Activated CD4-positive, alpha-beta T cell treated with anti-CD3 and anti-CD28 coated beads, Interleukin-2, amount 50 U/mL, for 48 hours (primary cell): ENCODE data around the gene NHS.
"Not testable (repeated sequence)": the region's sequence is repeated elsewhere in the genome, so short reads cannot be mapped to it uniquely, and the experiment has no call there.

Source experiments
- DNase-seq, 2 experiments: peaks; one replicate each; pipeline ENCODE4 v3.0.0-alpha.2; 2020

Gene NHS

GRCh38 chrX:17409566-17410290, 34.7 kb downstream of the NHS start:
- DNase-seq = no peak

- no peak for DNase-seq
Measured at GRCh38 chrX:17410651-17411050, 35.7 kb downstream of the NHS start.

- DNase-seq = no peak
Measured at GRCh38 chrX:17411205-17411604, 36.2 kb downstream of the NHS start.

DNA sequence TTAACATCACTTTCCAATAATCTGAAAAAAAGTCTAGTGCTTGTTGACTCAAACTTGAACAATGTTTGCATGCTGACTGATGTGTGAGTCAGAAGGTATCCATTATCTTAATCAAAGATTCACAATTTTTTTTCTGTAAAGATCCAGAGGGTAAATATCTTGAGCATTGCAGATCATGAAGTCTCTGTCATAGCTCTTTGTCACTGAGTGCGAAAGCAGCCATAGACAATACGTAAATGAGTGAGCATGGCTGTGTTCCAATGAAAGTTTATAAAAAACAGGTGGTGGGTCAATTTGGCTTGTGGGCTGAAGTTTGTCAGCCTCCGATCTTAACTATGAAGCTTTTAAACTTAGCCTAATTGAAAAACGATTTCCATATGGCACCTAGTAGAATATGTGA, 37.7 kb downstream of the NHS start:
- DNase-seq = no peak

DNA sequence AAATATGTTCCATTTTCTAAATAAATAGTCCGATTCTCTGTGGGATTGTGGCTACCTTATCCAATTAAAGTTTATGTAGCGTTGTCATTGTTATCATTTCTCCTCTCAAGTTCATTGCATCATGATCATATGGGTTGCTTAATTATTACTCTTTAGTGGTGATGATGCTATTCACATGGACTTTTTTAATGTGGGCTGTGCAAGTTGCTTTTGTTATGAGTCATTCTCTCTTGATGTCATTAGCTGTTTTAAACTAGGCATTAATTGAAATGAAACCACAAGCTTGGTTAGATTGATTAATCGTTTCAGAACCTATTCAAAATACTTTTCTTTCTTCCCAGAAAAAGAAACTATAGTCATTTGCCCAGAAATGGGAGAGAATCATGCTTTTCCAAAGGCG, 38.2 kb downstream of the NHS start:
- DNase-seq = no peak

DNA sequence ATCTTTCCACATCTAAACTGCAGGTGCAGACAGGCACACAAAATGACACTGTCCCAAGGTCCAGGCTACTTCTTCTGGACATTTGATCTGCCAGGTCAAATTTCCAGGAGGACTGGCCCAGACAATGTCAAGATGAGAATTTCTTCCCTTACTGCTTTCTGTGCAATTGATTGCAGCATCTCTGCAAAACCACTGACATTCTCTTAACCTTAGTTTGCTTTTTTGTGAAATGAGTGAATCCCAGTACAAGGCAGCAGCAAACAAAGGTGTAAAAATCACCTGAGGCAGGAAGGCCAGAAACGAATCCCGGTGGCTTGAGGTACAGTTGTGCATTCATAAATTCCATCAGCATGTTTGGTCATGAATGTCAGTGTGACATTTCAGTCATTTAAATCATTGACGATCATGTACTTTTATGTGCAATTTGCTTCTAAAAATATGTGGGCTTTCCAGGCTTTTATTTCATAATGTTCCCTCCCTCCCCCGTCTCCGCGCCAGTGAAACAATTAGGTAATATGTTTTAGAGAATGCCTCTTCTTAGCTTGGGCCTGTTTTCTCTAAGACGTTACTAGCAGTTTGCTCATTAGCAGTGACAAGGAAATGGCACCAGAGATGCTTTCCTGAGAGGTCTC, 39.1 kb downstream of the NHS start:
- DNase-seq = no peak

DNA sequence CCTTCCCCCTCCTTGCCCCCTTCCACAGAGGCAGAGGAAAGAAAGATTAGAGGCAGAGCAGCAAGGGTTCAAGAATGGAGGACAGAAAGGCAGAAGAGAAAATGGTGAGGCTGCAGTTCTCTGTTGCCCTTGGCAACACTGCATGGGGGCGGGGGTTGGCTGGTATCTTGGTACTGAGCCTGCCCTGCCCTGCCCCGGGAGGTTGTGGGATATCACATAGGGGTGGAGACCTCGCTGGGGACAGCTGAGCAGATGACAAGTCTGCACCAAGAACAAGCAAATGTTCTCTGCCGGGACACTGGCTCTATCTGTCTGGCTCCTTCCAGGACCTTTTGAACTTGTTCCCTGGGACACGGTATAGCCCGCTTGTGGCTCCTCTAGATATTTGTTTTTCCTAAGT, 39.8 kb downstream of the NHS start:
- DNase-seq = no peak

DNA sequence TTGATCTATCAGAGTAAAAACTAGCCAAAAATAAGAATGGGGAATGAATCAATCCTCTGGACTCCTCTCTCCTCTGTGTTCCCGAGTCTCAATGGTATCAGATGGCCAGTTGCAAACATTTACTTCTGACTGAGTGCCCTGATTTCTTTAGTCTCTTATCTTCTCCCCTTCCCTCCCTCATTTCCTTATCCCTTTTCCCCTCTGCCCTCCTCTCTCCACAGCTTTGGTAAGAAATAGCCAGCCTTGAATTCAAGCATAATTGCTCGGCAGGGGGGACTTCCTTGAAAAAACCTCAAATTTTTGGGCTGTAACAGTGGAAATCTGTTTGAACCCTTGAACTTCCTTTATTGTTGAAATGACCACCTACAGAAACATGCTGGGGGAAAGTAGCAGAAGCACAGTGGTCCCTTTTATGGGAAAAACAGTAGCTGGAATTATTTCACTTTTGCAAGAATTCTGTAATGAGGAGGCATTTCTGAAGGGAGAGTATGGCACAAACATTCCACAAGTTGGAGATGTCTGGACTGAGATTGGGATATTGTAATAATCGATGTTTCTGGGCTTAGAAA, 40.3 kb downstream of the NHS start:
- no peak for DNase-seq

DNA sequence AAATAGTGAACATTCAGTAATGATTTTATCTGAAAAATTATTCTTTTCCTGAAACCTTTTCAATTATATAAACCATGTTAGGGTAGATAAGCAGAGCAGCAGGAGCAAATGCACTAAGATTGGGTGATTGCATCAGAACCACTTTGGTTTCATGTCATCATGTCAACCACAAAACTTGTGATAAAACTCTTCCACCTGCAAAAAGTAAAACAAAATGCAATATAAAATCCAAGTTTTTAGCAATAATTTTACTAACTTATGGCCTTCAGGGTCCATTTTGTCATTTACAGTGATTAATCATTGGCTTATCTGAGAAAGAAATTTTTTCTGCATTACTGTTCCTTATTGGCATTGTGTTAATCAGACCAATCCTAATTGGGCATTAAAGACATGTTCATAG, 42.4 kb downstream of the NHS start:
- DNase-seq = no peak

DNA sequence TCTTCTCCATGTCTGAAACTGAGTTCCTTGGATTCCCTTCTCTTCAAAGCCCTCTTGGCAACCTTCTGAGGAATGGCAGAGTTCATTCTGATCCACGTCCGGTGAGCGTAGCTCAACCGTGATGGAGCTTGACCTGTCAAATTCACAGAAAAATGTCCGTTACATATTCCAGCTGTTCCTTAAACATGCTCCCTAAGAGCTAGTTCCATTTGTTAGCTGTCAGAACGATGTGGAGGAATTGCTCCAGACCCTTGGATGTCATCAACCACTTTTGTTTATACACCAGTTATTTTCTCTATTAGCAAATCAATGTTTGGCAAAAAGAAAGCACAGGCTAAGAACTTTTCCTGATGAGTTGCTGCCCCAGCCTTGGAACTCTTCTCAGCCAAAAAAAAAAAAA, 50.1 kb downstream of the NHS start:
- no peak for DNase-seq

DNA sequence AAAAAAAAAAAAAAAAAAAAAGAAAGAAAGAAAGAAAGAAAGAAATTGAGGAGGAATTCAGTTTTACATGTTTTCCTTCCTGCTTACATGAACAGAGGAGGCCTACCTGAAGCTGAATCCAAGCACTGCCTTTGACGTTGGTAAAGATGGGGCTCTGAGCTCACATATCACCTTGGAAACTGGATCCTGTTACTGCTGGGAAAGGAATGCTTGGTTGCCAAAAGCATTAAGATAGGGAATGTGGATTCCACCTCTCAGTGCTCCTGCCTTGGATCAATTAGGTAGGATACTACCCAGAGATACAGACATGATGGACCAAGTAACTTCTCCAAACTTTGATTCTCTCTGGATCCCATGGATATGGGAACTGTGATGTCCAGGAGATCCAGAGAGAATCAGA, 50.6 kb downstream of the NHS start:
- DNase-seq = no peak

DNA sequence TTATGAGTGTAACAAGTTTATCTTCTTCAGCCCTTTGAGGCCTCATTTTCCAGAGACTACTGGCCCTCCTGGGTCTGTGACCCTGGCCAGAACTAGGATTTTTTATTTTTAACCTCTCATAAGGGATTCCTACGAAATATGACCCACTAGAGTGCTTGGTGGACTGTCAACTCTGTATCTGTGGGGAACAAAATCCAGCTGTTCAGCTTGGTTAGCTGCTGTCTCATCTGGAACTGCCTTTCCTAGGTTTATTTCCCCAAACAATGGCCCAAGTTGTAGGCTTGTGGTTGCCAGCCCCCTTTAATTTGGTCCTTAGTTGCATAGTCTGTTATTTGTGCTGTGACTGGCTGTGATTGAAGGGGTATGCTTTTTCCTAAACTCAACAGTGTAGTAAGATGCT, 56.2 kb downstream of the NHS start:
- no peak for DNase-seq

DNA sequence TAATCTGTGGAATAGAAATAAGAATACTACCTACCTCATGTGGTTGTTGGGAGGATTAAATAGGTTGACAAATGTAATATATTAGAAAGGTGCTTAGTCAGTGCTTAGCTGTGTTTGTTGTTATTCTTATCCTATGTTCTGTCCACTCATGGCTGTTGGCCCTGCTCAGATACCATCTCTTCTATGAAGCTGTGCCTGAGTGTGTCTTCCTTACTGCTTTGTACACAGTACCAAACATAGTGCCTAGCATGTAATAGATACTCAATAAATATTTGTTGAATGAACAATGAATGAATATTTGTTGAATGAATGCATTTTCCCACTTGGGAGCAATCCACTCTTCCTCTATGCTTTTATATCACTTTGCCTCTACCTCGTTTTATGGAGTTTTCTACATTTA, 57.2 kb downstream of the NHS start:
- DNase-seq = no peak

DNA sequence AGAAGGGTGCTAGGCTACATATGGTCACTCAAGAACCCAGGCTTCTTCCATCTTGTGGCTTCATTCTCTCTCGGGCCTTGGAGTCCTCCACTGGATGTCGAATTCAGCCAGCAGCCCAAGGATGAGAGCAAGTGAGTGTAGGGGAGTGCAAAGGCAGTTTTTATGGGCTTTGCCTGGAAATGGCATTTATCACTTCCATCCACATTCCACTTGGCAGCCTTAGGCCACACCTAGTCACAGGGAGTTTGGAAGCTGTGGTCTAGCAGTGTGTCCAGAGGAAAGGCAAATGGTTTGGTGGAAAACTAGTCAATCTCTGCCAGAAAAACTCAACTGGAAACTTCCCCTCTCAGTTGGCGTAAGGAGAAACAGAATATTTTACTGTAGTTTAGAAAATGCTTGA, 59.0 kb downstream of the NHS start:
- DNase-seq = no peak

DNA sequence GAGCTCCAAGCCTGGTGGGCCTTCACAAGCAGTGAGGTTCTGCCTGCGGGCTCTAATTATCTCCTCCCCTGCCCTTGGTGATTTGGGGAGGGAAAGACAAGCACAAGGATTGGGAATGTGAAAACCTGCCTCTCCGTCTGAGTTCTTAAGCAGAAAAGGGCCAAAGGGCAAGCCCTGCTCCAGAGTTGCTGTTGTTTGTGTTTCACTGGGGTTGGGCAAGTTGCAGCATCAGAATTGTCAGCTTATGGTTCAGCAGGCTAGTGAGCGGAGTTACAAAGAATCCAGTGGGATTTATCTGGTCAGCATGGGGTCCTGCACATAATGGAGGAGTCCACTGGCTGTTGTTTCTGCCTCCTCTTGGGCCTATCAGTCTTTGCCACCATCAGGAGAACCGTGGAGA, 60.5 kb downstream of the NHS start:
- DNase-seq = no peak

- DNase-seq = no peak
Measured at GRCh38 chrX:17438221-17438620, 63.2 kb downstream of the NHS start.

DNA sequence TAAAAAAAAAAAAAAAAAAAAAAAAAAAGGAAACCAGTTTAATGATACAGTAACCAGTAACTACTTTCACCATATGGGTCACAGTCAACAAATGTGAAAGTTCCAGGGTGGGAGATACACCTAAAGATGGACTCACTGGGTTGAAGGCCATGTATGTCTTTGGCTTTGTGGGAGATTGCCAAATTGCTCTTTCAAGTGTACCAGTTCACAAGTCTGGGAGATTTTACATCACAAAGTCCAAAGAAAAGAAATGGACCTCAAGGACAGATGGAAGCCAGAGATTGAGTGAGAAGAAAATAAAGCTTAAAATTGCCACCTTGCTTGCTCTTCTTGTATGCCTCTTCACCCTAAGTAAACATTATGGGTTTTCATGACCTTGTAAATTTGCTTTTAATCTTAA, 65.3 kb downstream of the NHS start:
- no peak for DNase-seq

GRCh38 chrX:17440836-17441235, 65.8 kb downstream of the NHS start:
- no peak for DNase-seq

DNA sequence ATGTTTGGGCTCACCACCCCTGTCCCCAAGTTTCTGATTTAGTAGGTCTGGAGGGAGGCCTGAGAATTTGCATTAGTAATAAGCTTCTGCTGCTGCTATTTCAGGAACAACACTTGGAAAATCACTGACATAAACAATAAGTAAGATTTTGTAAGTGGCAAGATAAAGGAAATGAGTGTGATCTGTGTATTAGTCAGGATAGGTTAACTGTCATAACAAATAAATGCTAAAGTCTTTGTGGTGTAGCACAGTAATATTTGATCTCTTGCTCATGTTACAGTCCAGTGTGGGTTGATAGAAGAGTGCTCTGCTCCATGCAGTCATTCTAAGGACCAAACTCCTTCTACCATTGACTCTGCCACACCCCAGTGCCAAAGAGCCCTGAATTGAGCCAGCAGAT, 67.0 kb downstream of the NHS start:
- DNase-seq = no peak

- no peak for DNase-seq
Measured at GRCh38 chrX:17442898-17443297, 67.9 kb downstream of the NHS start.

- no peak for DNase-seq
Measured at GRCh38 chrX:17443556-17443955, 68.6 kb downstream of the NHS start.

GRCh38 chrX:17446269-17446668, 71.3 kb downstream of the NHS start:
- not testable (repeated sequence) for DNase-seq

DNA sequence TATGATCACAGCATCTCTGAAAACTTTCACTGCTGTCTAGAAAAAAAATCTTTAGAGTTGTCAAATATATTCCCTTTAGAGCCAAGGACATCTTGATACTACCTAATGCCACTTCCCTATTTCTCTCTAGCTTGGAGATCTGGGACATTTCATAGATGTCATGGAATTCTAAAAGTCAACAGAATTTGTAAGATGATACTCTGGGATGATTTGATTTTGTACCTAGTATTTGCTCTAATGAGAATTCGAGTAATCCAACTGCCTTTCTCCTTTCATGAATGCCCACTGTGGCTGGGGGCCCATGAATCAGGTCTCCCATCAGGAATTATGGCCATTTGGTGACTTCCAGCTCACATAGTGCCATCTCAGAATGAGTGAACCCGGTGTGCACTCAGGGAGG, 73.2 kb downstream of the NHS start:
- DNase-seq = no peak

DNA sequence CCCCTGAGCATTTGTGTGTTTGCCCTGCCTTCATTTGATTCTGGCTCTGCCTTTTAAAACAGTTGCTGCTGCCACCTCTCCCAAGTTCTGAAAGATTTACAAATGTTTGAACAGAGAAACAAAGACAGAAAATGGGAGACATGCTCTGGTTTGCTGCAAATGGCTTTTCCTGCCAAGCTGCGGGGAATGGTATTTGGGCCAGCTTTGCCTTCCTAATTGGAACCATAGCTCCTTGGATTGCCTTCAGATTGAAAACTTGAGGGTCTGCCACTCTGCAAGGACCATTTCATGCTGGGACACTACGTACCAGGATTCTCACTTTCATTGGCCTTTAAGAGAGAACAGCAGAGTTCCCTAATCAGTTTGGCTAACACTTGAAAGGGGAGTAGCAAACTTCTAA, 74.9 kb downstream of the NHS start:
- no peak for DNase-seq

- no peak for DNase-seq
Measured at GRCh38 chrX:17453788-17454187, 78.8 kb downstream of the NHS start.
